ENCODE measurements around the gene LRSAM1.

Gene LRSAM1

GRCh38 chr9:127539982-127540663 lies 88.8 kb downstream of the LRSAM1 start:
- no peak for DNase-seq (ENCODE audit: low spot score)
- no peak for TF ChIP-seq CTCF (IDR thresholded peaks at IDR 0.05; ENCODE audit: extremely low read depth, insufficient read depth, missing control alignments)
- in situ Hi-C loops (cut with MboI; ENCODE audit: low pct_unique_long_range_greater_than_20kb, low sequenced_read_pairs, unreplicated experiment), result no loop called here

- in situ Hi-C loops (cut with MboI; ENCODE audit: low pct_unique_long_range_greater_than_20kb, low sequenced_read_pairs, unreplicated experiment), result no loop called here
- DNase-seq (ENCODE audit: low spot score), result no peak
- TF ChIP-seq CTCF (IDR thresholded peaks at IDR 0.05; ENCODE audit: extremely low read depth, insufficient read depth, missing control alignments), result no peak
Measured at GRCh38 chr9:127540664-127541041, 89.3 kb downstream of the LRSAM1 start.

GRCh38 chr9:127541176-127541575 lies 89.9 kb downstream of the LRSAM1 start:
- no peak for TF ChIP-seq CTCF (IDR thresholded peaks at IDR 0.05; ENCODE audit: extremely low read depth, insufficient read depth, missing control alignments)
- in situ Hi-C loops (cut with MboI; ENCODE audit: low pct_unique_long_range_greater_than_20kb, low sequenced_read_pairs, unreplicated experiment), result no loop called here
- no peak for DNase-seq (ENCODE audit: low spot score)

- no peak for TF ChIP-seq CTCF (IDR thresholded peaks at IDR 0.05; ENCODE audit: extremely low read depth, insufficient read depth, missing control alignments)
- no peak for DNase-seq (ENCODE audit: low spot score)
Measured at GRCh38 chr9:127541865-127542264, 90.6 kb downstream of the LRSAM1 start.

GRCh38 chr9:127543221-127543620 lies 91.9 kb downstream of the LRSAM1 start:
- no peak for TF ChIP-seq CTCF (IDR thresholded peaks at IDR 0.05; ENCODE audit: extremely low read depth, insufficient read depth, missing control alignments)
- no peak for DNase-seq (ENCODE audit: low spot score)
- in situ Hi-C loops (cut with MboI; ENCODE audit: low pct_unique_long_range_greater_than_20kb, low sequenced_read_pairs, unreplicated experiment), result no loop called here

More at GRCh38 chr9:127541865-127542264, 90.6 kb downstream of the LRSAM1 start:
- in situ Hi-C loops (cut with MboI; ENCODE audit: low pct_unique_long_range_greater_than_20kb, low sequenced_read_pairs, unreplicated experiment), result no loop called here

- in situ Hi-C loops (cut with MboI; ENCODE audit: low pct_unique_long_range_greater_than_20kb, low sequenced_read_pairs, unreplicated experiment), result no loop called here
- no peak for DNase-seq (ENCODE audit: low spot score)
- TF ChIP-seq CTCF (IDR thresholded peaks at IDR 0.05; ENCODE audit: extremely low read depth, insufficient read depth, missing control alignments), result no peak
Measured at GRCh38 chr9:127543973-127544533, 92.7 kb downstream of the LRSAM1 start.

Measured in GM13977 (cell line).